HCT116 (cell line): ENCODE measurements around the gene MAGEA8. TPM values are rescaled to one million over a fixed set of nuclear protein-coding genes. Genes with fewer than 3 reads are reported as not detected.

ENCODE experiments used
- ATAC-seq: fragments of 200-7000 bp; cut with Tn5 transposase; 2 replicates; pipeline ENCODE4 v1.9.1; 2020; ENCODE audit warnings: mild to moderate bottlenecking, moderate library complexity
- BruUV-seq: library from RNA; stranded (reverse); fragments of 400-500 nt; replicated peaks from 2 replicates; lab custom pipeline; 2021; lab: Mats Ljungman, UMichigan
- CTCF ChIA-PET: fragments of 300-600 bp; sonication (Branson Sonifier 250); formaldehyde crosslinking; loops from one replicate; lab custom pipeline; 2021; ENCODE audit warnings: antibody characterized with exemption; lab: Charles Lee
- POLR2A ChIA-PET: fragments of 300-600, 350-600 bp; sonication (Branson Sonifier 250); formaldehyde crosslinking; loops from one replicate; lab custom pipeline; 2021; ENCODE audit warnings: antibody characterized with exemption; lab: Charles Lee
- RAD21 ChIA-PET, 2 experiments: fragments of 300-600 bp; sonication (Branson Sonifier 250); formaldehyde crosslinking; loops; one replicate each; lab custom pipeline; 2023; ENCODE audit warnings: low total read pairs in 2 of 2; ENCODE audit not compliant: uncharacterized antibody in 2 of 2, unreplicated experiment in 2 of 2, low non-redundant PET in 1 of 2; lab: Charles Lee
- DNase-seq: peaks from one replicate; pipeline ENCODE4 v3.0.0-alpha.2; 2010; ENCODE audit warnings: low read depth, low spot score
- H2AFZ ChIP-seq: fragments of 200-600 bp; shearing (Covaris generic), sonication (generic); 2 replicates; pipeline ENCODE4 v1.6.1; 2017; ENCODE audit warnings: low read depth, mixed run types, mixed read lengths, antibody characterized with exemption, low read length; ENCODE audit not compliant: poor library complexity, severe bottlenecking
- H3K27ac ChIP-seq: 2 replicates; pipeline ENCODE4 v1.5.1; 2012; ENCODE audit warnings: low read depth, low read length
- H3K27me3 ChIP-seq: fragments of 200-600 bp; sonication (generic); 2 replicates; pipeline ENCODE4 v1.6.1; 2016; ENCODE audit warnings: mixed run types, low read length, mixed read lengths; ENCODE audit not compliant: insufficient read depth
- H3K36me3 ChIP-seq, 2 experiments: fragments of 200-500 bp in 1 of 2; fragments of 200-600 bp in 1 of 2; sonication (Bioruptor generic) in 1 of 2; sonication (generic) in 1 of 2; 2 replicates each; pipeline versions ENCODE4 v1.5.1 to v1.6.1; 2014 to 2016; ENCODE audit warnings: low read length in 2 of 2, inconsistent platforms in 1 of 2, mixed read lengths in 1 of 2, mixed run types in 1 of 2; ENCODE audit not compliant: insufficient read depth in 2 of 2, control insufficient read depth in 1 of 2
- H3K4me1 ChIP-seq, 2 experiments: fragments of 200-600 bp in 1 of 2; sonication (generic) in 1 of 2; 2 replicates each; pipeline versions ENCODE4 v1.5.1 to v1.6.1; 2012 to 2017; ENCODE audit warnings: low read length in 2 of 2, inconsistent platforms in 1 of 2, mild to moderate bottlenecking in 1 of 2, mixed read lengths in 1 of 2, mixed run types in 1 of 2, moderate library complexity in 1 of 2; ENCODE audit not compliant: insufficient read depth in 2 of 2, control insufficient read depth in 1 of 2
- H3K4me2 ChIP-seq: fragments of 200-600 bp; sonication (generic); 2 replicates; pipeline ENCODE4 v1.6.1; 2017; ENCODE audit warnings: mixed run types, low read length, mixed read lengths
- H3K4me3 ChIP-seq, 2 experiments: fragments of 200-600 bp in 1 of 2; sonication (generic) in 1 of 2; replicated peaks in 1 of 2; 2 replicates each; pipeline ENCODE4 v1.5.1; 2011 to 2016; ENCODE audit warnings: low read length in 2 of 2, control low read depth in 1 of 2, low read depth in 1 of 2, mild to moderate bottlenecking in 1 of 2, mixed read lengths in 1 of 2, mixed run types in 1 of 2
- H3K79me2 ChIP-seq: fragments of 200-600 bp; sonication (generic); 2 replicates; pipeline ENCODE4 v1.6.1; 2017; ENCODE audit warnings: mild to moderate bottlenecking, mixed run types, low read length, moderate library complexity, mixed read lengths; ENCODE audit not compliant: insufficient read depth
- H3K9ac ChIP-seq: fragments of 200-600 bp; sonication (generic); 2 replicates; pipeline ENCODE4 v1.6.1; 2016; ENCODE audit warnings: low read length, mixed read lengths
- H3K9me2 ChIP-seq: fragments of 200-600 bp; sonication (generic), shearing (Covaris generic); 2 replicates; pipeline ENCODE4 v1.6.1; 2017; ENCODE audit warnings: mixed run types, mild to moderate bottlenecking, moderate library complexity; ENCODE audit not compliant: insufficient read depth
- H3K9me3 ChIP-seq, 2 experiments: fragments of 200-500 bp in 1 of 2; fragments of 200-600 bp in 1 of 2; sonication (Bioruptor generic) in 1 of 2; sonication (generic) in 1 of 2; 2 replicates each; pipeline ENCODE4 v1.6.1; 2014 to 2017; ENCODE audit warnings: low read length in 2 of 2, mixed read lengths in 2 of 2, inconsistent platforms in 1 of 2, low read depth in 1 of 2, mild to moderate bottlenecking in 1 of 2, mixed run types in 1 of 2, moderate library complexity in 1 of 2; ENCODE audit not compliant: control insufficient read depth in 1 of 2, insufficient read depth in 1 of 2
- H4K20me1 ChIP-seq: fragments of 200-600 bp; sonication (generic), shearing (Covaris generic); 2 replicates; pipeline ENCODE4 v1.6.1; 2017; ENCODE audit warnings: mixed run types, mild to moderate bottlenecking, moderate library complexity; ENCODE audit not compliant: insufficient read depth
- ATF3 ChIP-seq: IDR thresholded peaks from 2 replicates; pipeline ENCODE4 v1.6.1; 2012
- CEBPB ChIP-seq: IDR thresholded peaks from 2 replicates; pipeline ENCODE4 v1.6.1; 2012; ENCODE audit warnings: low read depth
- EGR1 ChIP-seq: IDR thresholded peaks from 2 replicates; pipeline ENCODE4 v1.6.1; 2012; ENCODE audit warnings: low read depth
- ELF1 ChIP-seq: IDR thresholded peaks from 2 replicates; pipeline ENCODE4 v1.6.1; 2012; ENCODE audit warnings: low read depth, borderline replicate concordance
- EZH2 ChIP-seq: fragments of 200-600 bp; sonication (generic); IDR thresholded peaks from 2 replicates; pipeline ENCODE4 v1.6.1; 2017; ENCODE audit warnings: antibody characterized with exemption, mixed run types
- EZH2phosphoT487 ChIP-seq: fragments of 200-600 bp; IDR thresholded peaks from 2 replicates; pipeline ENCODE4 v1.6.1; 2018; ENCODE audit warnings: antibody characterized with exemption, borderline replicate concordance
- FOSL1 ChIP-seq: IDR thresholded peaks from 2 replicates; pipeline ENCODE4 v1.6.1; 2012; ENCODE audit warnings: low read depth
- JUND ChIP-seq: IDR thresholded peaks from 2 replicates; pipeline ENCODE4 v1.6.1; 2012
- MAX ChIP-seq: IDR thresholded peaks from 2 replicates; pipeline ENCODE4 v1.6.1; 2012
- POLR2AphosphoS5 ChIP-seq: IDR thresholded peaks from 2 replicates; pipeline ENCODE4 v1.6.1; 2011; ENCODE audit warnings: mild to moderate bottlenecking, low read depth, low read length, moderate library complexity
- RAD21 ChIP-seq: IDR thresholded peaks from 2 replicates; pipeline ENCODE4 v1.6.1; 2012; ENCODE audit warnings: low read depth, mild to moderate bottlenecking
- REST ChIP-seq: IDR thresholded peaks from 2 replicates; pipeline ENCODE4 v1.6.1; 2012; ENCODE audit warnings: low read depth
- SIN3A ChIP-seq: IDR thresholded peaks from 2 replicates; pipeline ENCODE4 v1.6.1; 2012; ENCODE audit warnings: low read depth
- SP1 ChIP-seq: IDR thresholded peaks from 2 replicates; pipeline ENCODE4 v1.6.1; 2012; ENCODE audit warnings: low read depth
- SRF ChIP-seq: IDR thresholded peaks from 2 replicates; pipeline ENCODE4 v1.6.1; 2012; ENCODE audit warnings: low read depth
- TCF7L2 ChIP-seq: IDR thresholded peaks from 2 replicates; pipeline ENCODE4 v1.7.0; 2011; ENCODE audit warnings: borderline replicate concordance, inconsistent platforms; ENCODE audit not compliant: insufficient read depth, insufficient read length; ENCODE audit errors: extremely low read depth
- YY1 ChIP-seq: IDR thresholded peaks from 2 replicates; pipeline ENCODE4 v1.6.1; 2011; ENCODE audit warnings: low read length, low read depth, moderate library complexity, mild to moderate bottlenecking; ENCODE audit not compliant: insufficient replicate concordance; ENCODE audit errors: extremely low read depth
- ZBTB33 ChIP-seq: IDR thresholded peaks from 2 replicates; pipeline ENCODE4 v1.6.1; 2011; ENCODE audit warnings: mild to moderate bottlenecking, low read length, moderate library complexity; ENCODE audit not compliant: insufficient replicate concordance; ENCODE audit errors: extremely low read depth
- ZFX ChIP-seq: fragments of 450-650 bp; IDR thresholded peaks from 2 replicates; pipeline ENCODE4 v1.6.1; 2017
- ZNF274 ChIP-seq: fragments of 200-500 bp; sonication (Bioruptor generic); IDR thresholded peaks from 2 replicates; pipeline ENCODE4 v1.6.1; 2014; ENCODE audit warnings: mild to moderate bottlenecking, low read depth, low read length, inconsistent platforms
- intact Hi-C: fragments of 100-400 bp; cut with micrococcal nuclease; formaldehyde crosslinking; loops from 2 replicates; pipeline ENCODE4 v1.10.0; 2022
- total RNA-seq: library from RNA; stranded (reverse); gene quantifications from one replicate; pipeline ENCODE4 v1.2.1, GENCODE V29; 2021; ENCODE audit not compliant: unreplicated experiment

The MAGEA8 gene
- total RNA-seq, 1 experiment from 2014 or later = not detected

- Histone ChIP-seq H4K20me1 (no peaks in the 10 kb centered on the region), H3K27ac (no peak overlapping the region), H3K4me3 (no peak overlapping the region), H3K27me3 (no peaks in the 10 kb centered on the region), H3K9me2 (no peaks in the 10 kb centered on the region), H3K79me2 (no peaks in the 10 kb centered on the region), H2AFZ (no peak overlapping the region), H3K4me2 (no peak overlapping the region), H3K4me1 (no peaks in the 10 kb centered on the region), H3K9me3 (no peaks in the 10 kb centered on the region), H3K36me3 (no peaks in the 10 kb centered on the region), H3K9ac (no peak overlapping the region)
- BruUV-seq = no TSS peak
- TF ChIP-seq ZNF274 (no peak), SIN3A (no peak), FOSL1 (no peak), SRF (no peak), EZH2phosphoT487 (no peak), POLR2AphosphoS5 (no peak), TCF7L2 (no peak), SP1 (no peak), EGR1 (no peak), RAD21 (no peak), CEBPB (no peak), REST (no peak), ATF3 (no peak), MAX (no peak), YY1 (no peak), JUND (no peak), ZBTB33 (no peak), ZFX (no peak), ELF1 (no peak), EZH2 (no peak)
- POLR2A ChIA-PET = no interaction called here
- no peak for ATAC-seq
- DNase-seq = no peak
- RAD21 ChIA-PET = no interaction called here
- CTCF ChIA-PET = no interaction called here
- intact Hi-C loops = no loop called here
Measured at GRCh38 chrX:149908308-149908707, 27.3 kb downstream of the MAGEA8 start.
